A549 (cell line): ENCODE results near the gene CELF2. TPM values are rescaled to one million over a fixed set of nuclear protein-coding genes. Genes with fewer than 3 reads are reported as not detected.

Experiments
- ATAC-seq, 2 experiments: fragments of 200-7000 bp in 1 of 2; fragments of >200 bp in 1 of 2; cut with Nextera tagmentation in 1 of 2; cut with Tn5 transposase in 1 of 2; 3 replicates each; pipeline versions ENCODE4 v1.8.0 to v1.9.1; 2018 to 2020; ENCODE audit warnings: mild to moderate bottlenecking in 1 of 2, moderate library complexity in 1 of 2
- CTCF ChIA-PET: fragments of 300-600 bp; sonication (Branson Sonifier 250); formaldehyde crosslinking; extraction: SDS; loops from one replicate; lab custom pipeline; 2021; ENCODE audit warnings: antibody characterized with exemption, inconsistent platforms; lab: Yijun Ruan, JAX
- POLR2A ChIA-PET: fragments of 350-600 bp; formaldehyde crosslinking; extraction: SDS; loops from one replicate; lab custom pipeline; 2021; ENCODE audit warnings: antibody characterized with exemption, inconsistent platforms; lab: Yijun Ruan, JAX
- DNase-seq, 2 experiments: peaks; one replicate each; pipeline versions ENCODE4 v3.0.0 to v3.0.0-alpha.2; 2011 to 2016; ENCODE audit warnings: low read depth in 1 of 2, low spot score in 1 of 2
- FAIRE-seq: peaks from 2 replicates; lab custom pipeline; 2011; peaks lifted over from hg19 to GRCh38; lab: Jason Lieb, UNC
- H3K27ac ChIP-seq, 2 experiments: fragments of >200 bp; sonication (Bioruptor Twin); formaldehyde crosslinking; 3 replicates each; pipeline ENCODE4 v1.5.1; 2016 to 2017
- H3K4me1 ChIP-seq: fragments of >200 bp; sonication (Bioruptor Twin); formaldehyde crosslinking; 3 replicates; pipeline ENCODE4 v1.6.1; 2016
- H3K4me2 ChIP-seq: fragments of >200 bp; sonication (Bioruptor Twin); formaldehyde crosslinking; 3 replicates; pipeline ENCODE4 v1.6.1; 2016
- H3K4me3 ChIP-seq: fragments of >200 bp; sonication (Bioruptor Twin); formaldehyde crosslinking; 3 replicates; pipeline ENCODE4 v1.5.1; 2016
- H3K9me3 ChIP-seq: fragments of >200 bp; sonication (Bioruptor Twin); formaldehyde crosslinking; 3 replicates; pipeline ENCODE4 v1.6.1; 2016
- CBX2 ChIP-seq: fragments of 200-600 bp; sonication (generic); IDR thresholded peaks from 2 replicates; pipeline ENCODE4 v1.6.1; 2016; ENCODE audit warnings: low read depth, mild to moderate bottlenecking, borderline replicate concordance
- CHD2 ChIP-seq: fragments of 150-350 bp; IDR thresholded peaks from 2 replicates; pipeline ENCODE4 v1.6.1; 2014; ENCODE audit warnings: low read length; ENCODE audit not compliant: partially characterized antibody
- CHD4 ChIP-seq: fragments of 200-600 bp; sonication (generic); IDR thresholded peaks from 2 replicates; pipeline ENCODE4 v1.6.1; 2016; ENCODE audit warnings: antibody characterized with exemption, mild to moderate bottlenecking, borderline replicate concordance
- ESRRA ChIP-seq: fragments of 150-350 bp; IDR thresholded peaks from 2 replicates; pipeline ENCODE4 v1.6.1; 2014; ENCODE audit warnings: mild to moderate bottlenecking, low read length, borderline replicate concordance
- FOSB ChIP-seq: fragments of 250-450 bp; sonication (Bioruptor Pico); IDR thresholded peaks from 2 replicates; pipeline ENCODE4 v1.5.0; 2020; ENCODE audit warnings: mild to moderate bottlenecking, moderate library complexity
- GATA3 ChIP-seq: IDR thresholded peaks from 2 replicates; pipeline ENCODE4 v1.6.1; 2012; ENCODE audit warnings: borderline replicate concordance
- HEYL ChIP-seq: fragments of 250-450 bp; sonication (Bioruptor Pico); IDR thresholded peaks from 2 replicates; pipeline ENCODE4 v1.8.0; 2021; ENCODE audit warnings: mild to moderate bottlenecking, moderate library complexity
- MAFK ChIP-seq: fragments of 450-650 bp; IDR thresholded peaks from 2 replicates; pipeline ENCODE4 v1.6.1; 2014; ENCODE audit not compliant: partially characterized antibody
- MYC ChIP-seq: IDR thresholded peaks from 2 replicates; pipeline ENCODE4 v1.6.1; 2012; ENCODE audit warnings: mild to moderate bottlenecking, inconsistent platforms, low read length, improper control_type of control experiment, borderline replicate concordance
- NFE2L2 ChIP-seq: fragments of 150-350 bp; conservative IDR thresholded peaks from 2 replicates; pipeline ENCODE4 v1.6.1; 2014; ENCODE audit warnings: low read length
- NPAS2 ChIP-seq: fragments of 250-450 bp; sonication (Bioruptor Pico); IDR thresholded peaks from 2 replicates; pipeline ENCODE4 v1.8.0; 2022; ENCODE audit warnings: mild to moderate bottlenecking, moderate library complexity, borderline replicate concordance
- POLR2AphosphoS2 ChIP-seq: conservative IDR thresholded peaks from 2 replicates; pipeline ENCODE4 v1.6.1; 2012; ENCODE audit warnings: low read length, improper control_type of control experiment, inconsistent platforms
- RARB ChIP-seq: fragments of 250-450 bp; sonication (Bioruptor Pico); IDR thresholded peaks from 2 replicates; pipeline ENCODE4 v1.8.0; 2021; ENCODE audit warnings: mild to moderate bottlenecking, moderate library complexity
- RCOR1 ChIP-seq: fragments of 150-350 bp; IDR thresholded peaks from 2 replicates; pipeline ENCODE4 v1.6.1; 2014; ENCODE audit warnings: antibody characterized with exemption, low read length, low read depth
- SMC3 ChIP-seq: fragments of >200 bp; sonication (Bioruptor Twin); formaldehyde crosslinking; IDR thresholded peaks from 3 replicates; pipeline ENCODE4 v1.6.1; 2018; ENCODE audit warnings: inconsistent platforms
- ZNF302 ChIP-seq: fragments of 250-450 bp; sonication (Bioruptor Pico); IDR thresholded peaks from 2 replicates; pipeline ENCODE4 v1.9.0; 2021; ENCODE audit warnings: inconsistent platforms, mild to moderate bottlenecking, moderate library complexity
- ZSCAN20 ChIP-seq: fragments of 250-450 bp; sonication (Bioruptor Pico); IDR thresholded peaks from 2 replicates; pipeline ENCODE4 v1.8.0; 2022; ENCODE audit warnings: mild to moderate bottlenecking, moderate library complexity
- WGBS: methylation state at CpG from one replicate; pipeline ENCODE4 v1.1.6; 2017; ENCODE audit errors: missing lambda C conversion rate; 5-methylcytosine and 5-hydroxymethylcytosine counted together
- polyA plus RNA-seq, 4 experiments: library from polyadenylated mRNA; depleted of rRNA in 3 of 4; stranded (reverse); fragments of >200 nt; fragmentation: RNase III in 1 of 4; extraction: RNeasy Plus Mini Kit Qiagen cat#74134 plus additional on column Dnase treatment in 1 of 4; gene quantifications; 2 replicates in 3 of 4; 3 replicates in 1 of 4; pipeline ENCODE4 v1.2.3, GENCODE V29; 2011 to 2017
- TF ChIP-seq, protein P1 (sequence below): fragments of 450-650 bp; IDR thresholded peaks from 2 replicates; pipeline ENCODE4 v1.6.1; 2014; ENCODE audit warnings: antibody characterized with exemption
- TF ChIP-seq, protein P2 (sequence below): fragments of >200 bp; sonication (Bioruptor Twin); formaldehyde crosslinking; IDR thresholded peaks from 3 replicates; pipeline ENCODE4 v1.5.1; 2016
- TF ChIP-seq, protein P3 (sequence below): fragments of >200 bp; sonication (Bioruptor Twin); formaldehyde crosslinking; IDR thresholded peaks from 2 replicates; pipeline ENCODE4 v1.6.1; 2016
- TF ChIP-seq, protein P4 (sequence below): fragments of 150-350 bp; IDR thresholded peaks from 2 replicates; pipeline ENCODE4 v1.6.1; 2014; ENCODE audit warnings: low read depth, mild to moderate bottlenecking, low read length
- TF ChIP-seq, protein P5 (sequence below): fragments of 250-450 bp; sonication (Bioruptor Pico); IDR thresholded peaks from 2 replicates; pipeline ENCODE4 v1.5.0; 2021; ENCODE audit warnings: mild to moderate bottlenecking, moderate library complexity, borderline replicate concordance
- TF ChIP-seq, protein P6 (sequence below): fragments of 250-450 bp; sonication (Bioruptor Pico); IDR thresholded peaks from 2 replicates; pipeline ENCODE4 v1.5.0; 2020; ENCODE audit warnings: low read depth, mild to moderate bottlenecking, moderate library complexity

Gene CELF2
- polyA plus RNA-seq, 2 of the 4 experiments (the other 2 are of a cell fraction), result 0.01 to 0.03 TPM

DNA sequence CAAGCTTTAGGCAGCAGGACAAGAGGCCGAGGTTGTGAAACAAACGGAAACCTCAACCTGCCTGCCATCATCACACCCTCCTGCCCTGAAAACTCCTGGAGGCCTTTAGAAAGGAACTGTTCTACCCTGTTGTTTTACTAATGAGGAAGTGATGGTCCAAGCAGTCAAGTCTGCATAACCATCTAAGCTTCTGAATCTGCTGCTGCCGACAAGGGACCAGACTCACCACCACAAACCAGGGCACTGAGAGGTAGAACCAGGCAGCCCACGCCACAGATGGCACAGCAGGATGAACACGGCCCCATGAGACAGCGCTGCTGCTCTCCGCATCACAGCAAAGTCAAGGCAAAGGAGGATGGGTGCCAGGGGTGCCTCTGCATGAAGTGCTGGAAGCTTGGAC is 209.4 kb downstream of the CELF2 start:
- no peak overlapping the region for H3K4me3 ChIP-seq
- FAIRE-seq, result no peak
- WGBS, result 46% methylated on average over 7 of the region's 7 CpGs
- H3K4me1 ChIP-seq, result no peaks in the 10 kb centered on the region
- H3K9me3 ChIP-seq, result no peaks in the 10 kb centered on the region
- no peak overlapping the region for H3K4me2 ChIP-seq
- POLR2A ChIA-PET, result no interaction called here
- no peak overlapping the region for H3K27ac ChIP-seq
- CTCF ChIA-PET, result no interaction called here
- no peak for TF ChIP-seq HEYL
- no peak for TF ChIP-seq NPAS2 (CRISPR knock-in tag)
- ATAC-seq, result no peak
- no peak for DNase-seq

DNA sequence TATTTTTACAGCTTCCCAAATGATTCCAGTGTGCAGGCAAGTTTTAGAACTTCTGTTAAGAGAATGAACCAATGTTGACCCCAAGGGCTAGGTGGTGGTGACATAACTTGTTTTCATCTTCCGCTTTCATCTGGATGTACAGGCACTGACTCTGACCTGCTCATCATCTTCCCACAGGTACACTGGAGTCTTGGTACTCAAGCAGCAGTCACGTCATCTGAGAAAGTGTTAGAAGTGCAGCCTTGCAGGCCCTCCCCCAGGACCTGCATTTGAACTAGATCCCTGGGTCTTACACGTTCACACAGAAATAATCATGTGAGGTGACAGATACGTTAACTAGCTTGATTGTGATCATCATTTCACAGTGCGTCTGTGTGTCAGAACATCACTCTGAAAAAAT is 212.2 kb downstream of the CELF2 start:
- Histone ChIP-seq H3K9me3 (no peaks in the 10 kb centered on the region), H3K4me3 (no peak overlapping the region), H3K27ac (no peak overlapping the region), H3K4me2 (no peak overlapping the region)
- FAIRE-seq, result no peak
- POLR2A ChIA-PET, result no interaction called here
- no peak for DNase-seq
- CTCF ChIA-PET, result interaction anchor here (0.7 kb wide), 1 partner anchor 52 kb away, joined by 3 read pairs; no protein-coding TSS in a partner anchor
- ATAC-seq, result no peak
- WGBS, result 35% methylated on average over 5 of the region's 5 CpGs
- TF ChIP-seq ZSCAN20, result no peak
- TF ChIP-seq, protein P1, sequence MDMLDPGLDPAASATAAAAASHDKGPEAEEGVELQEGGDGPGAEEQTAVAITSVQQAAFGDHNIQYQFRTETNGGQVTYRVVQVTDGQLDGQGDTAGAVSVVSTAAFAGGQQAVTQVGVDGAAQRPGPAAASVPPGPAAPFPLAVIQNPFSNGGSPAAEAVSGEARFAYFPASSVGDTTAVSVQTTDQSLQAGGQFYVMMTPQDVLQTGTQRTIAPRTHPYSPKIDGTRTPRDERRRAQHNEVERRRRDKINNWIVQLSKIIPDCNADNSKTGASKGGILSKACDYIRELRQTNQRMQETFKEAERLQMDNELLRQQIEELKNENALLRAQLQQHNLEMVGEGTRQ, result no peak
- no peak for TF ChIP-seq MAFK
- TF ChIP-seq CBX2, result no peak
- no peak for TF ChIP-seq RARB (CRISPR knock-in tag)
- no peak for TF ChIP-seq MYC
- TF ChIP-seq, protein P2, sequence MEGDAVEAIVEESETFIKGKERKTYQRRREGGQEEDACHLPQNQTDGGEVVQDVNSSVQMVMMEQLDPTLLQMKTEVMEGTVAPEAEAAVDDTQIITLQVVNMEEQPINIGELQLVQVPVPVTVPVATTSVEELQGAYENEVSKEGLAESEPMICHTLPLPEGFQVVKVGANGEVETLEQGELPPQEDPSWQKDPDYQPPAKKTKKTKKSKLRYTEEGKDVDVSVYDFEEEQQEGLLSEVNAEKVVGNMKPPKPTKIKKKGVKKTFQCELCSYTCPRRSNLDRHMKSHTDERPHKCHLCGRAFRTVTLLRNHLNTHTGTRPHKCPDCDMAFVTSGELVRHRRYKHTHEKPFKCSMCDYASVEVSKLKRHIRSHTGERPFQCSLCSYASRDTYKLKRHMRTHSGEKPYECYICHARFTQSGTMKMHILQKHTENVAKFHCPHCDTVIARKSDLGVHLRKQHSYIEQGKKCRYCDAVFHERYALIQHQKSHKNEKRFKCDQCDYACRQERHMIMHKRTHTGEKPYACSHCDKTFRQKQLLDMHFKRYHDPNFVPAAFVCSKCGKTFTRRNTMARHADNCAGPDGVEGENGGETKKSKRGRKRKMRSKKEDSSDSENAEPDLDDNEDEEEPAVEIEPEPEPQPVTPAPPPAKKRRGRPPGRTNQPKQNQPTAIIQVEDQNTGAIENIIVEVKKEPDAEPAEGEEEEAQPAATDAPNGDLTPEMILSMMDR, result no peak
- no peak for TF ChIP-seq ZNF302 (CRISPR knock-in tag)
- no peak for TF ChIP-seq SMC3
- TF ChIP-seq RCOR1, result no peak
- TF ChIP-seq, protein P3, sequence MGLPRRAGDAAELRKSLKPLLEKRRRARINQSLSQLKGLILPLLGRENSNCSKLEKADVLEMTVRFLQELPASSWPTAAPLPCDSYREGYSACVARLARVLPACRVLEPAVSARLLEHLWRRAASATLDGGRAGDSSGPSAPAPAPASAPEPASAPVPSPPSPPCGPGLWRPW, result no peak
- no peak for TF ChIP-seq GATA3
- TF ChIP-seq, all 56 proteins: peak for 0
- no peaks in the 10 kb centered on the region for H3K4me1 ChIP-seq

DNA sequence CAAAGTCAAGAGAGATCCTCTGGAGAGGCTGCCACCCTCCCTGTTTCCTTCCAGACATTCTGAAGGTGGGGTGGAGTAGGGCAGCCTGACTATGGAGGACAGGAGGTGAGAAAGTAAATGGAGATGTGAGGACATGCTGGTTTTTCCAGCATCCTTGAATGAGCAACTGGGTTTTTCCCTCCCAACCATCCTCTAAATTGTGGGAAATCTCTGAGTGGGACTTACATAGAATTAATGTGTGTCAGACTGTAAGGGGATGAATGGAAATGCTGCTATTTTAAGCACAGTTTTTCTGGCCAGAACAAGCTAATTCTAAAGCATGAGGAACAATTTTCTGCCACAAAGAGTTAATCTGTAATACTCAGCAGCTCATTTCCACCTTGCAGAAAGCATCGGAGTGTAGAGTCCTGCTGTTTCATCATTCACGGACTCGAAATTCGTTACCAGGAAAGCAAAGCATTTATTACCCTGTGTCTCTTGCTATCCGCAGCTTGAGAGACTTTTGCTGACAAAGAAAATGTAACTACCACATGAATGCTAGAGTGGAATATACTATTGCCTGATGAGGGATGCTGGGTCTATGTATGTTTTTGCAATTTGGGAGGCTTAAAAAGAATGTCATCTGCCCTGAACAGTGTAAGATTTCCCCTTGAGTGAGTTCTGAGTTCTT is 213.0 kb downstream of the CELF2 start:
- TF ChIP-seq, protein P4, sequence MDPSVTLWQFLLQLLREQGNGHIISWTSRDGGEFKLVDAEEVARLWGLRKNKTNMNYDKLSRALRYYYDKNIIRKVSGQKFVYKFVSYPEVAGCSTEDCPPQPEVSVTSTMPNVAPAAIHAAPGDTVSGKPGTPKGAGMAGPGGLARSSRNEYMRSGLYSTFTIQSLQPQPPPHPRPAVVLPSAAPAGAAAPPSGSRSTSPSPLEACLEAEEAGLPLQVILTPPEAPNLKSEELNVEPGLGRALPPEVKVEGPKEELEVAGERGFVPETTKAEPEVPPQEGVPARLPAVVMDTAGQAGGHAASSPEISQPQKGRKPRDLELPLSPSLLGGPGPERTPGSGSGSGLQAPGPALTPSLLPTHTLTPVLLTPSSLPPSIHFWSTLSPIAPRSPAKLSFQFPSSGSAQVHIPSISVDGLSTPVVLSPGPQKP, result no peak
- no peak for TF ChIP-seq ESRRA
- TF ChIP-seq FOSB (CRISPR knock-in tag), result no peak
- TF ChIP-seq, protein P5, sequence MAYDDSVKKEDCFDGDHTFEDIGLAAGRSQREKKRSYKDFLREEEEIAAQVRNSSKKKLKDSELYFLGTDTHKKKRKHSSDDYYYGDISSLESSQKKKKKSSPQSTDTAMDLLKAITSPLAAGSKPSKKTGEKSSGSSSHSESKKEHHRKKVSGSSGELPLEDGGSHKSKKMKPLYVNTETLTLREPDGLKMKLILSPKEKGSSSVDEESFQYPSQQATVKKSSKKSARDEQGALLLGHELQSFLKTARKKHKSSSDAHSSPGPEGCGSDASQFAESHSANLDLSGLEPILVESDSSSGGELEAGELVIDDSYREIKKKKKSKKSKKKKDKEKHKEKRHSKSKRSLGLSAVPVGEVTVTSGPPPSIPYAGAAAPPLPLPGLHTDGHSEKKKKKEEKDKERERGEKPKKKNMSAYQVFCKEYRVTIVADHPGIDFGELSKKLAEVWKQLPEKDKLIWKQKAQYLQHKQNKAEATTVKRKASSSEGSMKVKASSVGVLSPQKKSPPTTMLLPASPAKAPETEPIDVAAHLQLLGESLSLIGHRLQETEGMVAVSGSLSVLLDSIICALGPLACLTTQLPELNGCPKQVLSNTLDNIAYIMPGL (CRISPR knock-in tag), result no peak
- no peak for TF ChIP-seq NPAS2 (CRISPR knock-in tag)
- TF ChIP-seq CHD2, result no peak
- TF ChIP-seq, protein P6, sequence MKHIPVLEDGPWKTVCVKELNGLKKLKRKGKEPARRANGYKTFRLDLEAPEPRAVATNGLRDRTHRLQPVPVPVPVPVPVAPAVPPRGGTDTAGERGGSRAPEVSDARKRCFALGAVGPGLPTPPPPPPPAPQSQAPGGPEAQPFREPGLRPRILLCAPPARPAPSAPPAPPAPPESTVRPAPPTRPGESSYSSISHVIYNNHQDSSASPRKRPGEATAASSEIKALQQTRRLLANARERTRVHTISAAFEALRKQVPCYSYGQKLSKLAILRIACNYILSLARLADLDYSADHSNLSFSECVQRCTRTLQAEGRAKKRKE (CRISPR knock-in tag), result no peak
- no peak for TF ChIP-seq NFE2L2
- TF ChIP-seq CHD4, result no peak
- no peak for TF ChIP-seq MYC
- no peak for TF ChIP-seq POLR2AphosphoS2
- no peak for TF ChIP-seq CBX2
- H3K27ac ChIP-seq, result no peak overlapping the region
- H3K4me1 ChIP-seq, result no peaks in the 10 kb centered on the region
- CTCF ChIA-PET, result interaction anchor here (1.2 kb wide), 1 partner anchor 18 kb away, joined by 4 read pairs; no protein-coding TSS in a partner anchor
- no peak overlapping the region for H3K4me3 ChIP-seq
- no peaks in the 10 kb centered on the region for H3K9me3 ChIP-seq
- POLR2A ChIA-PET, result no interaction called here
- no peak overlapping the region for H3K4me2 ChIP-seq
- ATAC-seq (no peak), FAIRE-seq (no peak), DNase-seq (no peak)
- WGBS, result 46% methylated on average over 5 of the region's 5 CpGs
